Stimulated activated memory B cell treated with anti-CD40 and anti-IgM and Interleukin-4, amounts not matched to agents 10 μg/mL and 1 μg/mL and 100 μg/mL, for 72 hours (primary cell): ENCODE data around the gene RARS2.
A peak's percentile ranks its signal among the peaks of the same experiment; 100 is the strongest.

ENCODE experiments used
- ATAC-seq: fragments of 150-1000 bp; cut with Tn5 transposase; 2 replicates; pipeline ENCODE4 v1.10.0; 2021
- H3K27ac Mint-ChIP-seq: one replicate; pipeline ENCODE4 v1.8.0; 2022; ENCODE audit warnings: mild to moderate bottlenecking, mixed read lengths
- H3K27me3 Mint-ChIP-seq: one replicate; pipeline ENCODE4 v1.8.0; 2022; ENCODE audit warnings: mixed read lengths
- H3K36me3 Mint-ChIP-seq: one replicate; pipeline ENCODE4 v1.8.0; 2022; ENCODE audit warnings: mixed read lengths
- H3K4me1 Mint-ChIP-seq: one replicate; pipeline ENCODE4 v1.8.0; 2022; ENCODE audit warnings: mixed read lengths
- H3K4me3 Mint-ChIP-seq: one replicate; pipeline ENCODE4 v1.8.0; 2022; ENCODE audit warnings: mild to moderate bottlenecking, moderate library complexity, mixed read lengths
- H3K9me3 Mint-ChIP-seq: one replicate; pipeline ENCODE4 v1.8.0; 2022; ENCODE audit warnings: mixed read lengths

The RARS2 gene

DNA sequence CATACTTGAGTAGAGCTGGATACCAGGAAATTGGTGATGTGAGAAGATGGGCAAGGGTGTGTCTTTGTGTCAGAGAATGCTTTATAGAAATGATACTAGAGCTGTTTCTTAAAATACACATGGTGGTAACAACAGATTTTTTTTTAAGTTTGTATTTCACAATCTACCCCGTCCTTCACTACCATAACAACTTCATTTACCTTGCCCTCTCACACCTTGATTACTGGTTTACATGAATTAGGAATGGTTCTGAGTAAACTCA is 45.4 kb downstream of the RARS2 start:
- H3K36me3 Mint-ChIP-seq, result peaks cover 65% of the 10 kb centered on the region
- no peaks in the 10 kb centered on the region for H3K27me3 Mint-ChIP-seq
- no peak overlapping the region for H3K27ac Mint-ChIP-seq
- no peaks in the 10 kb centered on the region for H3K4me1 Mint-ChIP-seq
- peaks cover 1% of the 10 kb centered on the region for H3K9me3 Mint-ChIP-seq
- ATAC-seq, result no peak
- no peak overlapping the region for H3K4me3 Mint-ChIP-seq

DNA sequence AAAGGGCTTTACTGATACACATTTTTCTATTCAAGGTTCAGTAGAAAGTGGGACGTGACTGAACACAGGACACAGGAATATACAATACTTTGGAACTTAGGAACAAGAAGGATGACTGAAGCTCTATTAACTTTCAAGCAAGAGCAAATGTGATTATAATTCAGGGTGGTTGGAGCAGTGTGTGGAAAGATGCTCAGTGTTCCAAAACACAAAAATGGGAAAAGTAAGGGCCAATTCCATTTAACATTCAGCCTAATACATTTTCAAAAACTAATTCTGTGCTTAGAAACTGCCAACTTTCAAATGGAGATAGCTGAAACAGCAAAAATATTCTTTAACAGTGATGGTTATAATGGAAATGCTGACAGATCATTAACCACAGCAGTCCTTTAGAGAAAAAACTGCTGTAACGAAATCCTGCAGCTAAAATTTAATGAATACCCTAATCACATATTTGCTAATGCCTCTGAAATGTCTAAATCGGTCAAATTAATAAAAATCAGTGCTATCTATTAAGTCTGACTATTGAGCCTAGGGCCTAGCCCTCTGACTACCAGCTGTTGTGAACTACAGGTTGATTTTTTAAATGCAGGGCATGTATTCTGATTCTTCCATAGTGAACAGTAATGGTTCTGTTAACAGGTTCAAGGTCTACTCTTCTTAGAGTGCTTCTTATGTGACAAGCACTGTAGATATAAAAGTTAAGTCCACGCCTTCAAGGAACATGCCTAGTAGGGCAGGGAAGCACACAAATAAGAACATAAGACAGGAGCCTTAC is 45.9 kb downstream of the RARS2 start:
- H3K27me3 Mint-ChIP-seq, result no peaks in the 10 kb centered on the region
- no peak overlapping the region for H3K4me3 Mint-ChIP-seq
- no peaks in the 10 kb centered on the region for H3K4me1 Mint-ChIP-seq
- no peak for ATAC-seq
- peaks cover 68% of the 10 kb centered on the region for H3K36me3 Mint-ChIP-seq
- H3K27ac Mint-ChIP-seq, result no peak overlapping the region
- H3K9me3 Mint-ChIP-seq, result peaks cover 3% of the 10 kb centered on the region

DNA sequence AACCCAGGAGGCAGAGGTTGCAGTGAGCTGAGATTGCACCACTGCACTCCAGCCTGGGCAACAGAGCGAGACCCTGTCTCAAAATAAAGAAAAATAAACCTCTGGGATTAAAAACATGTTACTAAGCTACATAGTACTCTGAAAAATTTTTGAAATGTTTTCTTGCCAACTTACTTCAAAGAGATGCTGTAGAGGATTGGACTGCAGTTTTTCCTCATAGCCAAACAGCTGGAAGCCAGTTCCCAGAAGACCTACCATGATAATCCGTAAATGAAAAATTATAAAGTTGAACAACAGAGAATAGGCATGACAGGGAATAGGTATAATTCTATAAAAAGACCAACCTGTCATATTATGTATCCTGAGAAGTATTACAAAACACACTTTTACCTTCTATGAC is 48.0 kb downstream of the RARS2 start:
- H3K36me3 Mint-ChIP-seq, result peaks cover 68% of the 10 kb centered on the region
- peaks cover 9% of the 10 kb centered on the region for H3K4me1 Mint-ChIP-seq
- no peak overlapping the region for H3K27ac Mint-ChIP-seq
- ATAC-seq, result no peak
- H3K9me3 Mint-ChIP-seq, result peaks cover 3% of the 10 kb centered on the region
- no peaks in the 10 kb centered on the region for H3K27me3 Mint-ChIP-seq
- no peak overlapping the region for H3K4me3 Mint-ChIP-seq

DNA sequence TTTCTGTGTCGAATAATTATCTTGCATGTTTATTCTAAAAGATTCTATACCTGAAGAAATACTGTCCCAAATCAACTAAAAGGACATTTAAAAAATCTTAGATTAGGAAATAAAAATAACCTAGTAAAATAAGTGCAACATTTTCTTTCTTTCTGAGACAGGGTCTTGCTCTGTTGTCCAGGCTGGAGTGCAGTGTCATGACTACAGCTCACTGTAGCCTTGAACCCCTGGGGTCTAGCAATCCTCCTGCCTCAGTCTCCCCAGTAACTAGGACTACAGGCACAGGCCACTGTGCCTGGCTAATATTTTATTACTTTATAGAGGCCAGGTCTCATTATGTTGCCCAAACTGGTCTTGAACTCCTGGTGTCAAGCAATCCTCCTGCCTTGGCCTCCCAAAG is 48.7 kb downstream of the RARS2 start:
- Mint-ChIP-seq H3K27ac (no peak overlapping the region), H3K4me3 (no peak overlapping the region), H3K27me3 (no peaks in the 10 kb centered on the region), H3K9me3 (peaks cover 3% of the 10 kb centered on the region), H3K36me3 (peaks cover 60% of the 10 kb centered on the region), H3K4me1 (peaks cover 10% of the 10 kb centered on the region)
- ATAC-seq, result no peak

DNA sequence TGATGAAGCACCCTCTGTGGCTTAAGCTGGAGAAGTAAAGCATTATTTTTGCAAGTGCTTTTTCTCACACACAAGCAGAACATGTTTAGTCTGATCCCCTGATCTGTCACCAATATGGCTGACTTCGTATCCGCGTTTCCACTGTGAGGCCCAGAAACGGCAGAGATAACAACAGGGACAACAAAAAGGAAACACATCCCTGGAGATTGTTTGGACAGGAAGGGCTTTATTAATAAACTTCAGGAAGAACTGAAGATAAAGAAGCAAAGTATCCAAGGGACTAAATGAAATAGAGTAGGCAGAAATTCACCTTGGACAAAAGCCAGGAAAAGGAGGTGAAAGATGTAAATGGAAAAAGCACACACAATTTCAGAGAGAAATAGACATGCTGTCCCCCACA is 49.2 kb downstream of the RARS2 start:
- Mint-ChIP-seq H3K4me3 (no peak overlapping the region), H3K36me3 (peaks cover 57% of the 10 kb centered on the region), H3K27me3 (no peaks in the 10 kb centered on the region), H3K4me1 (peaks cover 10% of the 10 kb centered on the region), H3K9me3 (peaks cover 3% of the 10 kb centered on the region), H3K27ac (no peak overlapping the region)
- ATAC-seq, result no peak

DNA sequence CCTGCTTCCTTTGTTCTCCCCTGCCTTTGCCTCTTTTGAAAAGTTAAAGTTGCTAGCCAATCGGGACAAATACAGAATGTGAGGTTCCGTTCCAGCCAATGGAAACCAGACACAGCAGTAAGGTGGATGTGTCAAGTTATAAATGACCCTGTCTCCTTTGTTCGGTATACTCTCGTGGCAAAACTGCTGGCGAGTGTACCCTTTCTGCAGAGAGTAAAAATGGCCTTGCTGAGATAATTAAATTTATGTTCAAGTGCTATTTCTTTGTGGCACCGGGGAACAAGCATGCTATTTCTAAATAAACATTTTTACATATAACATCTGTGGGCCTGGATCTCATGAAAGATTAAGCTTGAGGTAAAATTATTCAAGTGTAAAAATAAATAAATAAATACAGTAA is 50.2 kb downstream of the RARS2 start:
- H3K4me3 Mint-ChIP-seq, result no peak overlapping the region
- peaks cover 10% of the 10 kb centered on the region for H3K4me1 Mint-ChIP-seq
- ATAC-seq, result no peak
- H3K36me3 Mint-ChIP-seq, result peaks cover 49% of the 10 kb centered on the region
- H3K27me3 Mint-ChIP-seq, result no peaks in the 10 kb centered on the region
- peaks cover 3% of the 10 kb centered on the region for H3K9me3 Mint-ChIP-seq
- H3K27ac Mint-ChIP-seq, result no peak overlapping the region

DNA sequence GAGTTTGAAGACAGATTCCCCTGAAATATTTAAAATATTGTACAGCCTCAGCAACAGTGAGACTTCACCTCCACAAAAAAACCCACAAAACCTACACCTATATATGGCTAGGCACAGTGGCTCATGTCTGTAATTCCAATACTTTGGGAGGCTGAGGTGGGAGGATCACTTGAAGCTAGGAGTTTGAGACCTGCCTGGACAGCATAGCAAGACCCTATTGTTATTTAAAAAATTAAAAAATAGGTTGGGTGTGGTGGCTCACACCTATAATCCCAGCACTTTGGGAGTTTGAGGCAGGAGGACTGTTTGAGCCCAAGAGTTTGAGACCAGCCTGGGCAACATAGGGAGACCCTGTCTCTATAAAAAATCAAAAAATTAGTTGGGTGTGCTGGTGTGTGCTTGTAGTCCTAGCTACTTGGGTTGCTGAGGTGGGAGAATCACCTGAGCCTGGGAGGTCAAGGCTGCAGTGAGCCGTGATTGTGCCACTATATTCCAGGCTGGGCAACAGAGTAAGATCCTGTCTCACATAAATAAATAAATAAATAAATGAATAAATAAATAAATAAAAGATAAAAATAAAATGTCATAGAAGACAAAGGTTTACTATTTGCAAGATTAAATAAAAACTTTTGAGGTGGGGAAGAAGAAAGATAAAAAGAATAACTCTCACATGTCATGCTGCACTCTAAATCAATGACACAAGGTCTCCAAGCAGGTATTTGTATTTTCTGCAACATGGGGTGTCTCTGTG is 51.1 kb downstream of the RARS2 start:
- peaks cover 45% of the 10 kb centered on the region for H3K36me3 Mint-ChIP-seq
- peaks cover 10% of the 10 kb centered on the region for H3K4me1 Mint-ChIP-seq
- no peak for ATAC-seq
- peaks cover 3% of the 10 kb centered on the region for H3K9me3 Mint-ChIP-seq
- no peak overlapping the region for H3K4me3 Mint-ChIP-seq
- H3K27ac Mint-ChIP-seq, result no peak overlapping the region
- no peaks in the 10 kb centered on the region for H3K27me3 Mint-ChIP-seq

DNA sequence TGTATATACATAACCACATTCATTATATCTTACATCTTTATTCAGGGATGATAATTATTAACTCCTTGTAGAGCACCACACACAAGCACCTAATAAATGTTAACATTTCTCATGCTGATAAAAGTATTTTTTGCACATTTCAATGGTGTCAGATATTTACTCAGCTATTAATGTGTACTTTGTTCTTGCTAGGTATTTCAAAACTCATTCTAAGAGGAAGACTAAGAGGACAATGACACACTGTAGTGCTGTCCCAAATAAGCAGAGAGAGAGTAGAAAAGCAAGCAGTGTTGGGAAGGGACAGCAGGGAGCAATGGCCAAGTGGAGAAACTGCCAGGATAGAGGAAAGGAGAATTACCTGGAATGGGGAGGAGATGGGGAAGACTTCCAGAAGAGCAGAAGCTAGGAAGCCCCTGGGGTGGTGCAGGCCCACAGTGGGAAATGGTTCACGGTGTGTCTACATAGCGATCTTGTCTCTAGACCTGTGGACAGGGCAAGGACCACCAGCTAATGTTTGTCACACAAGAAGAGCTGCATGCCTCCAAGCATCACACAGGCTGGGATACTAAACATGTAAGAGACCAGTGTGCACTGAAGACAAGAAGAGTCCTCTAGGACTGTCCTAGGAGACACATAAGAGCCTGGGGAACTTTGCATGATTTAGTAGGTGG is 55.3 kb downstream of the RARS2 start:
- H3K27ac Mint-ChIP-seq, result no peak overlapping the region
- H3K9me3 Mint-ChIP-seq, result peaks cover 3% of the 10 kb centered on the region
- no peaks in the 10 kb centered on the region for H3K27me3 Mint-ChIP-seq
- ATAC-seq, result no peak
- H3K36me3 Mint-ChIP-seq, result peaks cover 28% of the 10 kb centered on the region
- peaks cover 10% of the 10 kb centered on the region for H3K4me1 Mint-ChIP-seq
- no peak overlapping the region for H3K4me3 Mint-ChIP-seq

DNA sequence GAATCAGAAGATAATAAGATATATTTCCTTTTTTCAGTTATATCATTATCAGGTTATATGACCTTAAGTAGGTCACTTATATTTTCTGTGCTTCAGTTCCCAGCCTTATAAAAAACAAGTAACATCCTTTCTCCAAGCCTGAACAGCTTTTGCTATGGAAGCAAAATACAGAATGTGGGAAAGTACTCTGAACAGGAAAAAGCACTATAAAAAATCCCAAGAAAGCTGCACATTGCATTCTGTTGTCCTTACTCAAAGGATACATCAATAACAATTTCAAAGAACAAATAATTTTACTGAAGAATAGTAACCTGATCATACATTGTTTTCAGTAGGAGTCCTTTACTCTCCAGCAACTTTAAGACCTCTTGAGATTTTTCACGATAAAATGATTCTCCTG is 60.6 kb downstream of the RARS2 start:
- Mint-ChIP-seq H3K9me3 (no peaks in the 10 kb centered on the region), H3K27ac (no peak overlapping the region), H3K27me3 (no peaks in the 10 kb centered on the region), H3K36me3 (peaks cover 44% of the 10 kb centered on the region), H3K4me1 (no peaks in the 10 kb centered on the region), H3K4me3 (no peak overlapping the region)
- ATAC-seq, result no peak

DNA sequence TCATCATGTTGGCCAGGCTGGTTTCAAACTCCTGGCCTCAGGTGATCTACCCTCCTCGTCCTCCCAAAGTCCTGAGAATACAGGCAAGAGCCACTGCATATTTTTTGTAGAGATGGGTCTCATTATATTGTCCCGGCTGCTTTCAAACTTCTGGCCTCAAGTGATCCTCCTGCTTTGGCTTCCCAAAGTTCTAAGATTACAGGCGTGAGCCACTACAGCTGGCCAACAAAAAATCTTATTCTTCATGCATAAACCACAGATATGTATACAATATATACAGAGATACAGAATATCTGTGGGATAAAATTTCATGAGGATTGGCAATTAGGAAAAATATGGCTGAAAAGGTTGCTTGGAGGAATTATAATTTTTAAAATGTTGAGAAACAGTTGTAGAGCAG is 67.1 kb downstream of the RARS2 start:
- ATAC-seq, result no peak
- Mint-ChIP-seq H3K36me3 (peaks cover 37% of the 10 kb centered on the region), H3K27ac (no peak overlapping the region), H3K4me3 (no peak overlapping the region), H3K9me3 (no peaks in the 10 kb centered on the region), H3K27me3 (no peaks in the 10 kb centered on the region), H3K4me1 (no peaks in the 10 kb centered on the region)

DNA sequence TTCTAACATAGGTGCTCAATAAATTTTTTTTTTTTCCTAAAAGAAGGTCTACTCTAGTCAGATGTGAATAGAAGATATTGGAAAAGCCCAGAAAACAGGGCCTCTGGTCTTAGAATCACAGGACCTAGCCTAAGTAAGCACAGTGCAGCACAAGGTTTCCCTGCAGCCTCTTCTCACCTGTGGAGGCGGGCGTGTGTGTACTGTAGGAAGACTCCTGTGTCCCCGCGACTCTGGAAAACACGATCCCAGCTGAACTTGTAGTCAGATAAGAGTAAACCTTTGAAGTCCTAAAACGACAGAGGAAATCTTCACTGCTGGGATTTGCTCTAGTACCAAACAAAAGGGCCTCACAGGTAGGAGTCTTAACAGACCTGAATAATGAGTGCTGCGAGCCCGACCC is 71.3 kb downstream of the RARS2 start:
- Mint-ChIP-seq H3K4me1 (no peaks in the 10 kb centered on the region), H3K9me3 (no peaks in the 10 kb centered on the region), H3K4me3 (no peak overlapping the region), H3K36me3 (peaks cover 40% of the 10 kb centered on the region), H3K27ac (no peak overlapping the region), H3K27me3 (no peaks in the 10 kb centered on the region)
- ATAC-seq, result no peak

DNA sequence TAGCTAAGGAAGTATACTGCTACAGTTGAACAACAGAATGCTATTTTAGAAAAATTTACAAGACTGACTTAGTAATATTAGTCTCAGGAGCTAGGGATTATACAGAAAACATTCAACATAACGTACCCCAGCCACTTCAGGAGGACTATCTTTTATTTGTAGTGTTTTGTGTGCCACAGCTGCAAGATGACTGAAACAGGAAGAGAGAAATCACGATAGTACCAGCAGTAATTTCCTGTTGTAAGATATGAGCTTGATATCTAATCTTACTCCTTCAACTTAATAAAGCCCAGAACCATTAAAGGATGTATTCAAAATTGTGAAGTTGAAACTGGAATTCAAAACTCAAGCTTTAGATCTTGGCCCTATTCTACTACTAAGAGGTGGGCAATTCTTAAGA is 75.0 kb downstream of the RARS2 start:
- ATAC-seq, result no peak
- no peaks in the 10 kb centered on the region for H3K27me3 Mint-ChIP-seq
- no peak overlapping the region for H3K27ac Mint-ChIP-seq
- peaks cover 38% of the 10 kb centered on the region for H3K36me3 Mint-ChIP-seq
- H3K4me3 Mint-ChIP-seq, result no peak overlapping the region
- no peaks in the 10 kb centered on the region for H3K9me3 Mint-ChIP-seq
- no peaks in the 10 kb centered on the region for H3K4me1 Mint-ChIP-seq

DNA sequence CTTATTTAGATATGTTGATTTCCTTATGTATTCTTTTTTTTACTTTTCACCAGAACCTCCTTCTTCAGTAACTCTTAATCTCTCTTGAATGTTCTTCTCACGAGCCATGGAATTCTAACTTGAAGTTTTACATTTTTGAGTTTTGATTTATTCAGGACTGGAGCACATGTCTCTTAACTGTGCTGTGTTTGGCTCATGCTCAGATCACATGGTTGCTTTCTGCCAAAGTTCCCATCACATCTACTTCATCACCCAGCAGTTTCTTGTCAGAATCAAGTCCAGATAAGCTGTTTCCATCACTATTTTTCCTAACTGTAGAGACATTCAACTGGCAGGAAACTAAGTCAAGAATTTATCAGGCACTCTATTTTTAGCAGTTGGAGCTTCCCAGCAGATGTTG is 85.3 kb downstream of the RARS2 start:
- Mint-ChIP-seq H3K4me3 (no peak overlapping the region), H3K4me1 (no peaks in the 10 kb centered on the region), H3K27me3 (no peaks in the 10 kb centered on the region), H3K27ac (peak overlapping the region; percentile 32), H3K36me3 (peaks cover 43% of the 10 kb centered on the region), H3K9me3 (no peaks in the 10 kb centered on the region)
- no peak for ATAC-seq

DNA sequence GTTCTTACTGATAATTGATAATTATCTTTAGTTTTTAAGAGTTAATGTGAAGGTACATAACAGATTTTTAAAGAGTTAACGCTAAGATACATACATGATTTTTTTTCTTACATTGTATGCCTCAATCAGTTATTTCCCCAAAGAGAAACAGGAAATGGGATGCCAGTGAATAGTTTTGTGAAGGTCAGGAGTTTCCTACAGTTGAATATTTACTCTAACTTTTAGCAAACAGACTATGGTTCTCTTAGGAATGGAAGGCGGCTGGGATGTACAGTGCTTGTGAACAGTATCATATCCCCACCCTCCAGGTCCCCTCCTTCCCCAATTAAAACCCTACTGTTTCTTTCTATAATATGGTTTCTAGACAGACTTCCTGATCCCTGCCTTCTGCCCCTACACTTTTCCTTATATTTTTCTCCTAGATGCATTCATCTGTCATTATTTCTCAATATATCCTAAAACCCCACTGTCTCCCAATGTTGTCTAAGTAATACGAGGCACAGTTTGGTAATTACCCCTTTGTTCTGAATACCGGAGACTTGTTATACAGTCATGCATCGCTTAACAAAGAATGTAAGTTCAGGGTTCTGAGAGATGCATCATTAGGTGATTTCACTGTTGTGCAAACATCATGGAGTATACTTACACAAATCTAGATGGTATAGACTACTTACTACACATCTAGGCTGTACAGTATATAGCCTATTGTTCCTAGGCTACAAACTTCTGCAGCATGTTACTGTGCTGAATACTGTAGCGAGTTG is 87.8 kb downstream of the RARS2 start:
- H3K4me1 Mint-ChIP-seq, result no peaks in the 10 kb centered on the region
- ATAC-seq, result no peak
- peak overlapping the region; percentile 6 for H3K27ac Mint-ChIP-seq
- H3K36me3 Mint-ChIP-seq, result peaks cover 46% of the 10 kb centered on the region
- H3K27me3 Mint-ChIP-seq, result no peaks in the 10 kb centered on the region
- no peak overlapping the region for H3K4me3 Mint-ChIP-seq
- no peaks in the 10 kb centered on the region for H3K9me3 Mint-ChIP-seq

DNA sequence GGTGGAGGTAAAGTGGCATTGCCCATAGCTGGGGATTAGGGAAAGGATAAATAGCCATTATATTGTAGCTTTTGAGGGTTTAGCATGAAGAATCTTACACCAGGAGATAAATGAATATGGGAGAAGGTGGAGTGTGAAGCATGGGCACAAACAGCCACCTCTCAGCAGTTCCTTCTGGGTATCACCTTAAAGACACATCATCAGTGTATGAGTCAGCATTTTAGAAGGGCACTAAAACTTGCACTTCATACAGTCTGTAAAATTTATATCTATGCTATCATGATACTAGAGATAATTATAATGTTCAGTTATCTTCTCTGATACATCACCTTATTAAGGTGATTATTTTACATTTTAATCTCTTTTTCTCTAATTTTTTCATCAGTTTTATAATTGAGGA is 91.7 kb downstream of the RARS2 start:
- no peak overlapping the region for H3K4me3 Mint-ChIP-seq
- H3K36me3 Mint-ChIP-seq, result peaks cover 21% of the 10 kb centered on the region
- H3K27ac Mint-ChIP-seq, result no peak overlapping the region
- no peaks in the 10 kb centered on the region for H3K27me3 Mint-ChIP-seq
- no peak for ATAC-seq
- no peaks in the 10 kb centered on the region for H3K9me3 Mint-ChIP-seq
- H3K4me1 Mint-ChIP-seq, result peaks cover 2% of the 10 kb centered on the region
